ENCODE measurements around the gene ETV4. TPM values are rescaled to one million over a fixed set of nuclear protein-coding genes. Genes with fewer than 3 reads are reported as not detected.

ETV4 gene
- polyA plus RNA-seq, 1 of the 3 experiments (the other 2 are of a cell fraction), result 33.2 TPM

DNA sequence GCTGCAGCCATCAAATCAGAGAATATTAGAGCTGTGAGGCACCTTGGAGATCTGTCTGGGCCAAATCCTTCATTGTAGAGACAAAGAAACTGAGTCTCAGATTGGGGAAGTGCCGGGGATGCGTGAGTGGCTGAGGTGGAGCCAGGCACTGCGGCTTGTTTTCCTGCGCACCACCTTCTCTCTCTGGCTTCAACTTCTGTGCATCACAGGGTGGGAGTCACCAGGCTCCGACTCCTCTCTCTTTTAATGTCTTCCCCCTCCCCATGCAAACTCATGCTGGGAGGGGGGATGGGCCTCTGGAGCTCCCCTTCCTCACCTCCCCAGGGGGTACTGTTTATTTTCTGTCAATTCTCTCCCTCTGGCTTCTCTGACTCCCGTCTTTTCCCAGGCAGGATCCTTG, 8.7 kb upstream of the ETV4 start:
- no peaks in the 10 kb centered on the region for H3K79me2 ChIP-seq (ENCODE audit: insufficient read depth)
- H3K27ac ChIP-seq (ENCODE audit: low read depth in 2 of 2, low read length in 1 of 2), result no peak overlapping the region
- H2AFZ ChIP-seq (ENCODE audit: low read depth), result no peak overlapping the region
- H3K4me1 ChIP-seq (ENCODE audit: control insufficient read depth in 1 of 2, insufficient read depth in 2 of 2, low read depth in 1 of 2, low read length in 1 of 2), result no peaks in the 10 kb centered on the region
- ChIA-PET POLR2A (no interaction called here), CTCF (interaction anchor here (1.7 to 1.8 kb wide), 2 partner anchors 22 to 119 kb away, joined by 6 to 7 read pairs; no protein-coding TSS in a partner anchor)
- no peak overlapping the region for H3K4me2 ChIP-seq
- WGBS (ENCODE audit: low lambda C conversion rate), result 90% methylated on average over 6 of the region's 6 CpGs
- H4K20me1 ChIP-seq (ENCODE audit: insufficient read depth), result no peaks in the 10 kb centered on the region
- no peaks in the 10 kb centered on the region for H3K9me3 ChIP-seq
- no peak for DNase-seq
- peaks cover 4% of the 10 kb centered on the region for H3F3A ChIP-seq (replicated peaks; ENCODE audit: insufficient read depth)
- H3K36me3 ChIP-seq (replicated peaks in 1 of 2; ENCODE audit: control insufficient read depth in 1 of 2, insufficient read depth in 2 of 2, low read length in 1 of 2), result no peaks in the 10 kb centered on the region
- H3K4me3 ChIP-seq (ENCODE audit: low read depth in 2 of 2, low read length in 1 of 2), result no peak overlapping the region
- no peaks in the 10 kb centered on the region for H3K27me3 ChIP-seq (ENCODE audit: insufficient read depth)
- TF ChIP-seq FOXJ3 (CRISPR knock-in tag; IDR thresholded peaks at IDR 0.05) (no peak), RFX5 (IDR thresholded peaks at IDR 0.05; ENCODE audit: low read length) (no peak), POLR2AphosphoS5 (IDR thresholded peaks at IDR 0.05; ENCODE audit: low read depth, low read length) (no peak), ELF1 (IDR thresholded peaks at IDR 0.05) (no peak), RXRA (IDR thresholded peaks at IDR 0.05; ENCODE audit: borderline replicate concordance, low read depth) (no peak), SIN3A (IDR thresholded peaks at IDR 0.05; ENCODE audit: borderline replicate concordance, low read depth, low read length) (no peak), CHD2 (IDR thresholded peaks at IDR 0.05; ENCODE audit: low read length, partially characterized antibody) (no peak), MXI1 (IDR thresholded peaks at IDR 0.05; ENCODE audit: low read depth, low read length) (no peak), RAD21 (IDR thresholded peaks at IDR 0.05; ENCODE audit: low read length) (no peak), JUND (IDR thresholded peaks at IDR 0.05) (no peak), EP300 (IDR thresholded peaks at IDR 0.05; ENCODE audit: borderline replicate concordance in 1 of 2, low read depth in 1 of 2, low read length in 1 of 2) (no peak), GABPA (IDR thresholded peaks at IDR 0.05; ENCODE audit: low read depth) (no peak)
- TF ChIP-seq, protein P1, sequence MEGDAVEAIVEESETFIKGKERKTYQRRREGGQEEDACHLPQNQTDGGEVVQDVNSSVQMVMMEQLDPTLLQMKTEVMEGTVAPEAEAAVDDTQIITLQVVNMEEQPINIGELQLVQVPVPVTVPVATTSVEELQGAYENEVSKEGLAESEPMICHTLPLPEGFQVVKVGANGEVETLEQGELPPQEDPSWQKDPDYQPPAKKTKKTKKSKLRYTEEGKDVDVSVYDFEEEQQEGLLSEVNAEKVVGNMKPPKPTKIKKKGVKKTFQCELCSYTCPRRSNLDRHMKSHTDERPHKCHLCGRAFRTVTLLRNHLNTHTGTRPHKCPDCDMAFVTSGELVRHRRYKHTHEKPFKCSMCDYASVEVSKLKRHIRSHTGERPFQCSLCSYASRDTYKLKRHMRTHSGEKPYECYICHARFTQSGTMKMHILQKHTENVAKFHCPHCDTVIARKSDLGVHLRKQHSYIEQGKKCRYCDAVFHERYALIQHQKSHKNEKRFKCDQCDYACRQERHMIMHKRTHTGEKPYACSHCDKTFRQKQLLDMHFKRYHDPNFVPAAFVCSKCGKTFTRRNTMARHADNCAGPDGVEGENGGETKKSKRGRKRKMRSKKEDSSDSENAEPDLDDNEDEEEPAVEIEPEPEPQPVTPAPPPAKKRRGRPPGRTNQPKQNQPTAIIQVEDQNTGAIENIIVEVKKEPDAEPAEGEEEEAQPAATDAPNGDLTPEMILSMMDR (IDR thresholded peaks at IDR 0.05), result no peak
- TF ChIP-seq, protein P2, sequence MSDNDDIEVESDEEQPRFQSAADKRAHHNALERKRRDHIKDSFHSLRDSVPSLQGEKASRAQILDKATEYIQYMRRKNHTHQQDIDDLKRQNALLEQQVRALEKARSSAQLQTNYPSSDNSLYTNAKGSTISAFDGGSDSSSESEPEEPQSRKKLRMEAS (IDR thresholded peaks at IDR 0.05; ENCODE audit: low read depth), result no peak
- TF ChIP-seq, protein P3, sequence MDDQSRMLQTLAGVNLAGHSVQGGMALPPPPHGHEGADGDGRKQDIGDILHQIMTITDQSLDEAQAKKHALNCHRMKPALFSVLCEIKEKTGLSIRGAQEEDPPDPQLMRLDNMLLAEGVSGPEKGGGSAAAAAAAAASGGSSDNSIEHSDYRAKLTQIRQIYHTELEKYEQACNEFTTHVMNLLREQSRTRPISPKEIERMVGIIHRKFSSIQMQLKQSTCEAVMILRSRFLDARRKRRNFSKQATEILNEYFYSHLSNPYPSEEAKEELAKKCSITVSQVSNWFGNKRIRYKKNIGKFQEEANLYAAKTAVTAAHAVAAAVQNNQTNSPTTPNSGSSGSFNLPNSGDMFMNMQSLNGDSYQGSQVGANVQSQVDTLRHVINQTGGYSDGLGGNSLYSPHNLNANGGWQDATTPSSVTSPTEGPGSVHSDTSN (IDR thresholded peaks at IDR 0.05), result no peak
- TF ChIP-seq, protein P4, sequence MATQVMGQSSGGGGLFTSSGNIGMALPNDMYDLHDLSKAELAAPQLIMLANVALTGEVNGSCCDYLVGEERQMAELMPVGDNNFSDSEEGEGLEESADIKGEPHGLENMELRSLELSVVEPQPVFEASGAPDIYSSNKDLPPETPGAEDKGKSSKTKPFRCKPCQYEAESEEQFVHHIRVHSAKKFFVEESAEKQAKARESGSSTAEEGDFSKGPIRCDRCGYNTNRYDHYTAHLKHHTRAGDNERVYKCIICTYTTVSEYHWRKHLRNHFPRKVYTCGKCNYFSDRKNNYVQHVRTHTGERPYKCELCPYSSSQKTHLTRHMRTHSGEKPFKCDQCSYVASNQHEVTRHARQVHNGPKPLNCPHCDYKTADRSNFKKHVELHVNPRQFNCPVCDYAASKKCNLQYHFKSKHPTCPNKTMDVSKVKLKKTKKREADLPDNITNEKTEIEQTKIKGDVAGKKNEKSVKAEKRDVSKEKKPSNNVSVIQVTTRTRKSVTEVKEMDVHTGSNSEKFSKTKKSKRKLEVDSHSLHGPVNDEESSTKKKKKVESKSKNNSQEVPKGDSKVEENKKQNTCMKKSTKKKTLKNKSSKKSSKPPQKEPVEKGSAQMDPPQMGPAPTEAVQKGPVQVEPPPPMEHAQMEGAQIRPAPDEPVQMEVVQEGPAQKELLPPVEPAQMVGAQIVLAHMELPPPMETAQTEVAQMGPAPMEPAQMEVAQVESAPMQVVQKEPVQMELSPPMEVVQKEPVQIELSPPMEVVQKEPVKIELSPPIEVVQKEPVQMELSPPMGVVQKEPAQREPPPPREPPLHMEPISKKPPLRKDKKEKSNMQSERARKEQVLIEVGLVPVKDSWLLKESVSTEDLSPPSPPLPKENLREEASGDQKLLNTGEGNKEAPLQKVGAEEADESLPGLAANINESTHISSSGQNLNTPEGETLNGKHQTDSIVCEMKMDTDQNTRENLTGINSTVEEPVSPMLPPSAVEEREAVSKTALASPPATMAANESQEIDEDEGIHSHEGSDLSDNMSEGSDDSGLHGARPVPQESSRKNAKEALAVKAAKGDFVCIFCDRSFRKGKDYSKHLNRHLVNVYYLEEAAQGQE (IDR thresholded peaks at IDR 0.05; ENCODE audit: low read depth, low read length), result no peak
- H3K9me2 ChIP-seq, result no peaks in the 10 kb centered on the region
- H3K9ac ChIP-seq, result no peak overlapping the region
